PC-9 (cell line): ENCODE measurements around the gene NXPH2. TPM values are rescaled to one million over a fixed set of nuclear protein-coding genes. Genes with fewer than 3 reads are reported as not detected.

Experiments
- BruUV-seq: library from RNA; stranded (reverse); fragments of 400-500 nt; replicated peaks from 2 replicates; lab custom pipeline; 2021; lab: Mats Ljungman, UMichigan
- CTCF ChIA-PET: fragments of 300-600 bp; sonication (Branson Sonifier 250); formaldehyde crosslinking; loops from one replicate; lab custom pipeline; 2022; ENCODE audit warnings: antibody characterized with exemption; lab: Charles Lee
- POLR2A ChIA-PET: fragments of 300-600 bp; sonication (Branson Sonifier 250); formaldehyde crosslinking; loops from one replicate; lab custom pipeline; 2022; ENCODE audit warnings: antibody characterized with exemption; ENCODE audit not compliant: unreplicated experiment; lab: Charles Lee
- DNase-seq, 2 experiments: peaks; one replicate each; pipeline versions ENCODE4 v3.0.0 to v3.0.0-alpha.2; 2015 to 2022; ENCODE audit warnings: mixed read lengths in 1 of 2
- H2AFZ ChIP-seq: fragments of 200-600 bp; sonication (generic); 2 replicates; pipeline ENCODE4 v1.8.1; 2017; ENCODE audit warnings: antibody characterized with exemption
- H3F3A ChIP-seq: fragments of 200-600 bp; sonication (generic); 2 replicates; pipeline ENCODE4 v1.8.1; 2017; ENCODE audit warnings: antibody characterized with exemption, mild to moderate bottlenecking, low read depth; ENCODE audit not compliant: insufficient read depth
- H3K27ac ChIP-seq: fragments of 200-600 bp; sonication (generic); 2 replicates; pipeline ENCODE4 v1.6.1; 2016; ENCODE audit warnings: mixed run types
- H3K27me3 ChIP-seq: fragments of 200-600 bp; sonication (generic); 2 replicates; pipeline ENCODE4 v1.6.1; 2016; ENCODE audit warnings: low read depth, mixed run types; ENCODE audit not compliant: insufficient read depth
- H3K36me3 ChIP-seq: fragments of 200-600 bp; sonication (generic); 2 replicates; pipeline ENCODE4 v1.6.1; 2016; ENCODE audit warnings: low read depth, mixed run types
- H3K4me1 ChIP-seq: fragments of 200-600 bp; sonication (generic); replicated peaks from 2 replicates; pipeline ENCODE4 v1.6.1; 2016; ENCODE audit warnings: mixed run types; ENCODE audit not compliant: insufficient read depth
- H3K4me2 ChIP-seq: fragments of 200-600 bp; sonication (generic); 2 replicates; pipeline ENCODE4 v1.6.1; 2017; ENCODE audit warnings: mixed run types
- H3K4me3 ChIP-seq: fragments of 200-600 bp; sonication (generic); 2 replicates; pipeline ENCODE4 v1.6.1; 2016; ENCODE audit warnings: mixed run types
- H3K79me2 ChIP-seq: fragments of 200-600 bp; sonication (generic); 2 replicates; pipeline ENCODE4 v1.6.1; 2017; ENCODE audit warnings: low read depth, mixed run types
- H3K9me2 ChIP-seq: fragments of 200-600 bp; sonication (generic); 2 replicates; pipeline ENCODE4 v1.8.1; 2017; ENCODE audit warnings: mild to moderate bottlenecking; ENCODE audit not compliant: insufficient read depth
- H3K9me3 ChIP-seq: fragments of 200-600 bp; sonication (generic); 2 replicates; pipeline ENCODE4 v1.8.1; 2016; ENCODE audit warnings: low read depth; ENCODE audit not compliant: insufficient read depth
- H4K20me1 ChIP-seq: fragments of 200-600 bp; sonication (generic); 2 replicates; pipeline ENCODE4 v1.8.1; 2017; ENCODE audit not compliant: insufficient read depth
- EZH2 ChIP-seq: fragments of 200-600 bp; sonication (generic); IDR thresholded peaks from 2 replicates; pipeline ENCODE4 v1.8.0; 2017; ENCODE audit warnings: antibody characterized with exemption, low read depth
- intact Hi-C: fragments of 100-400 bp; cut with micrococcal nuclease; formaldehyde crosslinking; loops from one replicate; pipeline ENCODE4 v1.10.0; 2022; ENCODE audit not compliant: unreplicated experiment
- total RNA-seq: library from RNA; stranded (reverse); gene quantifications from 2 replicates; pipeline ENCODE4 v1.2.3, GENCODE V29; 2021
- TF ChIP-seq, protein P1 (sequence below): fragments of 200-600 bp; sonication (generic); conservative IDR thresholded peaks from 2 replicates; pipeline ENCODE4 v1.6.1; 2017; ENCODE audit warnings: mixed run types, antibody characterized with exemption, mild to moderate bottlenecking, moderate library complexity

NXPH2 gene
- total RNA-seq, 1 experiment from 2014 or later = not detected

- no peak for TF ChIP-seq EZH2
- TF ChIP-seq, protein P1, sequence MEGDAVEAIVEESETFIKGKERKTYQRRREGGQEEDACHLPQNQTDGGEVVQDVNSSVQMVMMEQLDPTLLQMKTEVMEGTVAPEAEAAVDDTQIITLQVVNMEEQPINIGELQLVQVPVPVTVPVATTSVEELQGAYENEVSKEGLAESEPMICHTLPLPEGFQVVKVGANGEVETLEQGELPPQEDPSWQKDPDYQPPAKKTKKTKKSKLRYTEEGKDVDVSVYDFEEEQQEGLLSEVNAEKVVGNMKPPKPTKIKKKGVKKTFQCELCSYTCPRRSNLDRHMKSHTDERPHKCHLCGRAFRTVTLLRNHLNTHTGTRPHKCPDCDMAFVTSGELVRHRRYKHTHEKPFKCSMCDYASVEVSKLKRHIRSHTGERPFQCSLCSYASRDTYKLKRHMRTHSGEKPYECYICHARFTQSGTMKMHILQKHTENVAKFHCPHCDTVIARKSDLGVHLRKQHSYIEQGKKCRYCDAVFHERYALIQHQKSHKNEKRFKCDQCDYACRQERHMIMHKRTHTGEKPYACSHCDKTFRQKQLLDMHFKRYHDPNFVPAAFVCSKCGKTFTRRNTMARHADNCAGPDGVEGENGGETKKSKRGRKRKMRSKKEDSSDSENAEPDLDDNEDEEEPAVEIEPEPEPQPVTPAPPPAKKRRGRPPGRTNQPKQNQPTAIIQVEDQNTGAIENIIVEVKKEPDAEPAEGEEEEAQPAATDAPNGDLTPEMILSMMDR = no peak
- 0 out of 2 replicates have a peak, but pooled peaks cover 3% of the 10 kb centered on the region for H3K9me3 ChIP-seq
- no peaks in the 10 kb centered on the region for H4K20me1 ChIP-seq
- no peaks in the 10 kb centered on the region for H3K36me3 ChIP-seq
- no peaks in the 10 kb centered on the region for H3K9me2 ChIP-seq
- intact Hi-C loops = loop anchor here (10.0 kb wide), 1 partner anchor 276 kb away; the partner anchor contains the start of gene SPOPL
- H3K4me1 ChIP-seq = no peaks in the 10 kb centered on the region
- H3K79me2 ChIP-seq = no peaks in the 10 kb centered on the region
- H3K27ac ChIP-seq = no peak overlapping the region
- DNase-seq = no peak
- H3K4me2 ChIP-seq = no peak overlapping the region
- H3K4me3 ChIP-seq = no peak overlapping the region
- ChIA-PET CTCF (no interaction called here), POLR2A (no interaction called here)
- H3F3A ChIP-seq = no peaks in the 10 kb centered on the region
- no TSS peak for BruUV-seq
- no peaks in the 10 kb centered on the region for H3K27me3 ChIP-seq
- no peak overlapping the region for H2AFZ ChIP-seq
Observed at GRCh38 chr2:138780908-138781307, 718 bp upstream of the NXPH2 start.

DNA sequence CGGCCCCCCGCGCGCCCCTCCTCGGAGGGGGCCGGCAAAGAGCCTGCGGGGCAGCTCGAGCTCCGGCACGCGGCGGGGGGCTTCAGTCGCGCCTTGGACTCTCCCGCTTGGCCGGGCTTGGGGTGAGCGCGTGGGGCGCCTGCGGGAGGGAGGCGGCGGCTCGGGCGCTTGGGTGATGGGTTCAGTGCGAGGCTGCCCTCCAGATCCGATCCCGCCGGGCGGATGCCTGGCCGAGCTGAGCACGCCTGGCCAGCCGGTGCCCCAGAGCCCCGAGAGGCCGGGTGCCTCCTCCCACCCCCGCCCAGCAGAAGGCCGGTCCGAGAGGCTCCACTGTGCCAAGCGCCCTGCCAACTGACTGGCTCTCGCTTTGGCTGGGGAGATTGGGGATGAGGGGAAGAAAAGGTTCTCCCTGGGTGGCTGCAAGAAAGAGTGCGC, 273 bp upstream of the NXPH2 start:
- H3K27me3 ChIP-seq = no peaks in the 10 kb centered on the region
- intact Hi-C loops = loop anchor here (10.0 kb wide), 1 partner anchor 276 kb away; the partner anchor contains the start of gene SPOPL
- BruUV-seq = no TSS peak

GRCh38 chr2:138779406-138779780, 797 bp downstream of the NXPH2 start:
- Histone ChIP-seq H3K4me3 (no peak overlapping the region), H3K9me3 (0 out of 2 replicates have a peak, but pooled peaks cover 3% of the 10 kb centered on the region), H2AFZ (no peak overlapping the region), H3K36me3 (no peaks in the 10 kb centered on the region), H3K4me1 (no peaks in the 10 kb centered on the region), H3K9me2 (peaks cover 4% of the 10 kb centered on the region; the same call in 1 of the 2 replicates), H3K79me2 (no peaks in the 10 kb centered on the region), H3F3A (no peaks in the 10 kb centered on the region), H4K20me1 (no peaks in the 10 kb centered on the region), H3K27ac (no peak overlapping the region), H3K4me2 (no peak overlapping the region), H3K27me3 (no peaks in the 10 kb centered on the region)
- BruUV-seq = no TSS peak
- intact Hi-C loops = loop anchor here (2.0 kb wide), 1 partner anchor 863 kb away; no protein-coding TSS in a partner anchor
- ChIA-PET CTCF (no interaction called here), POLR2A (no interaction called here)
- DNase-seq = no peak
- TF ChIP-seq, protein P1 = no peak
- no peak for TF ChIP-seq EZH2

More for the DNA sequence above, 273 bp upstream of the NXPH2 start:
- Histone ChIP-seq H3F3A (no peaks in the 10 kb centered on the region), H2AFZ (no peak overlapping the region), H3K27ac (no peak overlapping the region), H3K9me3 (0 out of 2 replicates have a peak, but pooled peaks cover 3% of the 10 kb centered on the region), H3K9me2 (no peaks in the 10 kb centered on the region; the same call in 1 of the 2 replicates), H3K4me2 (no peak overlapping the region), H3K36me3 (no peaks in the 10 kb centered on the region), H3K79me2 (no peaks in the 10 kb centered on the region), H3K4me1 (no peaks in the 10 kb centered on the region), H4K20me1 (no peaks in the 10 kb centered on the region), H3K4me3 (no peak overlapping the region)
- TF ChIP-seq, protein P1 = no peak
- TF ChIP-seq EZH2 = no peak
- CTCF ChIA-PET = no interaction called here
- POLR2A ChIA-PET = no interaction called here
- no peak for DNase-seq
